ENCODE results near the gene ZNF609. TPM values are rescaled to one million over a fixed set of nuclear protein-coding genes. Genes with fewer than 3 reads are reported as not detected.

The ZNF609 gene
- total RNA-seq, 1 donor from 2014 or later = 33.1 TPM

- peaks cover 31% of the 10 kb centered on the region for H3K4me1 ChIP-seq
- no peak for TF ChIP-seq POLR2A (IDR thresholded peaks at IDR 0.05)
- TF ChIP-seq CTCF (IDR thresholded peaks at IDR 0.05) = no peak
- TF ChIP-seq POLR2AphosphoS5 (IDR thresholded peaks at IDR 0.05; ENCODE audit: insufficient read depth in 1 of 2, low read depth in 1 of 2) = no peak
- no peaks in the 10 kb centered on the region for H3K36me3 ChIP-seq
- no peak overlapping the region for H3K4me3 ChIP-seq
- H3K27me3 ChIP-seq = no peaks in the 10 kb centered on the region
- no peak overlapping the region for H3K27ac ChIP-seq
- intact Hi-C loops (cut with DNase I) = no loop called here
- H3K9me3 ChIP-seq = no peaks in the 10 kb centered on the region
- DNase-seq (ENCODE audit: extremely low spot score in 2 of 2) = no peak
Measured at GRCh38 chr15:64530918-64531317, 70.5 kb downstream of the ZNF609 start.

- no peak for TF ChIP-seq POLR2A (IDR thresholded peaks at IDR 0.05)
- no peak for TF ChIP-seq CTCF (IDR thresholded peaks at IDR 0.05)
- TF ChIP-seq POLR2AphosphoS5 (IDR thresholded peaks at IDR 0.05; ENCODE audit: insufficient read depth in 1 of 2, low read depth in 1 of 2) = no peak
- H3K4me1 ChIP-seq = peaks cover 29% of the 10 kb centered on the region
- no peak overlapping the region for H3K27ac ChIP-seq
- no peaks in the 10 kb centered on the region for H3K36me3 ChIP-seq
- DNase-seq (ENCODE audit: extremely low spot score in 2 of 2) = no peak
- no peaks in the 10 kb centered on the region for H3K9me3 ChIP-seq
- H3K4me3 ChIP-seq = no peak overlapping the region
- no peaks in the 10 kb centered on the region for H3K27me3 ChIP-seq
- intact Hi-C loops (cut with DNase I) = no loop called here
Measured at GRCh38 chr15:64532521-64533315, 72.3 kb downstream of the ZNF609 start.

- DNase-seq (ENCODE audit: extremely low spot score in 2 of 2) = no peak
- intact Hi-C loops (cut with DNase I) = no loop called here
- H3K4me3 ChIP-seq = no peak overlapping the region
- H3K9me3 ChIP-seq = no peaks in the 10 kb centered on the region
- no peaks in the 10 kb centered on the region for H3K36me3 ChIP-seq
- H3K27ac ChIP-seq = no peak overlapping the region
- peaks cover 29% of the 10 kb centered on the region for H3K4me1 ChIP-seq
- TF ChIP-seq POLR2AphosphoS5 (IDR thresholded peaks at IDR 0.05; ENCODE audit: insufficient read depth in 1 of 2, low read depth in 1 of 2) = no peak
- no peak for TF ChIP-seq POLR2A (IDR thresholded peaks at IDR 0.05)
- TF ChIP-seq CTCF (IDR thresholded peaks at IDR 0.05) = no peak
- H3K27me3 ChIP-seq = no peaks in the 10 kb centered on the region
Measured at GRCh38 chr15:64535460-64536243, 75.3 kb downstream of the ZNF609 start.

- TF ChIP-seq POLR2A (IDR thresholded peaks at IDR 0.05) = no peak
- no peak for TF ChIP-seq CTCF (IDR thresholded peaks at IDR 0.05)
- intact Hi-C loops (cut with DNase I) = no loop called here
- H3K36me3 ChIP-seq = no peaks in the 10 kb centered on the region
- no peak overlapping the region for H3K4me3 ChIP-seq
- no peak overlapping the region for H3K27ac ChIP-seq
- no peaks in the 10 kb centered on the region for H3K27me3 ChIP-seq
- H3K4me1 ChIP-seq = peaks cover 29% of the 10 kb centered on the region
- H3K9me3 ChIP-seq = no peaks in the 10 kb centered on the region
- DNase-seq (ENCODE audit: extremely low spot score in 2 of 2) = no peak
Measured at GRCh38 chr15:64536244-64536836, 76.0 kb downstream of the ZNF609 start.
